ENCODE data around the gene PPP2R5E. TPM values are rescaled to one million over a fixed set of nuclear protein-coding genes. Genes with fewer than 3 reads are reported as not detected.

Gene PPP2R5E
- total and polyA plus RNA-seq, 9 of the 15 experiments (the other 6 are each of a cell fraction or from before 2014, with no cell fraction given): 4.2 to 30.3 (median 11.0) TPM

DNA sequence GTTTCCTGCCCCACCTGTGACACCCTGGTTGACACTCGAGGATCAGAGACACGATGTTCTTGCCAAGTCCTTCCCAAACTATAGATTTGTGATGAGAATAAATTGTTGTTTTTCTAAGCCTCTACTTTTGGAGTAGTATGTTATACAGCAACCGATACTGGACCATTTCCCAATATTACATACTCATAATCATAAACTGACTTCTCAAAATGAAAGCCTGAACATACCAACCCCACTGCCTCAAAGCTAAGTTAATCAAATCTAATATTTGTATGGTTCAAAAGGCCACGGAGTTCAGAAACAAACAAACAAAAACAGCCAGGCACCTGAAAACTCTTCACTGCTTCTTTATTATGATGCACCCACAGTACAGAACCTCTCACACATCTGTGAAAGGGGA, 172.1 kb downstream of the PPP2R5E start:
- WGBS (ENCODE audit: insufficient coverage, low coverage, missing lambda C conversion rate): 44% methylated on average over 4 of the region's 4 CpGs
- ChIA-PET POLR2A (no interaction called here), CTCF (ENCODE audit: low intra/inter-chr PET ratio) (no interaction called here)
- no peak for TF ChIP-seq ZSCAN32 (CRISPR knock-in tag; IDR thresholded peaks at IDR 0.05)
- no peak for TF ChIP-seq RBM15 (IDR thresholded peaks at IDR 0.05; ENCODE audit: insufficient read depth, low read length)
- no peak for TF ChIP-seq FOXJ2 (tag; IDR thresholded peaks at IDR 0.05)
- no peak for TF ChIP-seq ZNF217 (CRISPR knock-in tag; IDR thresholded peaks at IDR 0.05)
- H3K36me3 ChIP-seq (ENCODE audit: control insufficient read depth, insufficient read depth, low read length): peaks cover 4% of the 10 kb centered on the region; the same call in 1 of the 3 replicates
- no peaks in the 10 kb centered on the region for H3K4me1 ChIP-seq (replicated peaks in 1 of 2; ENCODE audit: control insufficient read depth in 2 of 2, insufficient read depth in 2 of 2, low read length in 2 of 2)
- ATAC-seq (no peak), FAIRE-seq (no peak), DNase-seq (ENCODE audit: extremely low read depth in 1 of 4, low spot score in 3 of 4) (no peak)
- no peak overlapping the region for H3K27ac ChIP-seq (ENCODE audit: extremely low read depth, low read depth, low read length)
- intact Hi-C loops (cut with micrococcal nuclease) (no loop called here), in situ Hi-C loops (cut with MboI) (no loop called here)
- no peaks in the 10 kb centered on the region for H3K27me3 ChIP-seq (ENCODE audit: control insufficient read depth in 2 of 2, insufficient read depth in 2 of 2, low read length in 2 of 2)
- no peaks in the 10 kb centered on the region for H3K9me3 ChIP-seq (replicated peaks; ENCODE audit: control insufficient read depth, insufficient read depth, low read depth, low read length)
- H2AFZ ChIP-seq (ENCODE audit: low read depth, low read length): no peak overlapping the region
- no TSS peak for BruUV-seq (replicated peaks)
- no peak overlapping the region for H3K4me2 ChIP-seq (ENCODE audit: insufficient read depth, low read length)
- no peaks in the 10 kb centered on the region for H3K9me1 ChIP-seq (ENCODE audit: control insufficient read depth, insufficient read depth, low read length)
- H3K9ac ChIP-seq (ENCODE audit: insufficient read depth in 1 of 2, low read depth in 2 of 2, low read length in 2 of 2): no peak overlapping the region
- no peak overlapping the region for H3K4me3 ChIP-seq
- no peaks in the 10 kb centered on the region for H4K20me1 ChIP-seq (replicated peaks; ENCODE audit: control insufficient read depth, insufficient read depth, low read length)
- no peaks in the 10 kb centered on the region for H3K79me2 ChIP-seq (ENCODE audit: control insufficient read depth, insufficient read depth, low read length)

DNA sequence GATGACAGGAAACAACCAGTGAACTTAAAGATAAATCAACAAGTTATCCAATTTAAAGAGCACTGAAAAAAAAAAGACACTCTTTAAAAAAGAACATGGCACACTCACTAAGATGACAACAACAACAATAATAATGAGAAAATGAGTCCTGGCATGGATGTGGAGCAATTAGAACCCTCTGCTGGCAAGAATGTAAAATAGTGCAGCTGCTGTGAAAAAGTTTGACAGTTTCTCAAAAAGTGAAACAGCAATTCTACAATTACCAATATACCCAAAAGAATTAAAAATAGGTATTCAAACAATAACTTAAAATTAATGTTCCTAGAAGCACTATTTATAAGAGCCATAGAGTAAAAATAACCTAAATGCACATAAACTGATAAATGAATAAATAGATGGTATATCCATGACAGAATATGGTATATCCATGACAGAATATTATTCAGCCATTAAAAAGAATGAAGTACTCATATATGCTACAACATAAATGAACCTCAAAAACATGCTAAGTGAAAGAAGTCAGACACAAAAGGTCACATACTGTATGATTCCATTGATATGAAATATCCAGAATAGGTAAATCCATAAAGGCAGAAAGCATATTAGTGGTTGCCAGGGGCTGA, 175.3 kb downstream of the PPP2R5E start:
- Histone ChIP-seq H3K27ac (ENCODE audit: extremely low read depth, low read depth, low read length) (no peak overlapping the region), H3K36me3 (ENCODE audit: control insufficient read depth, insufficient read depth, low read length) (no peaks in the 10 kb centered on the region), H3K4me1 (replicated peaks in 1 of 2; ENCODE audit: control insufficient read depth in 2 of 2, insufficient read depth in 2 of 2, low read length in 2 of 2) (no peaks in the 10 kb centered on the region), H3K79me2 (ENCODE audit: control insufficient read depth, insufficient read depth, low read length) (no peaks in the 10 kb centered on the region), H2AFZ (ENCODE audit: low read depth, low read length) (no peak overlapping the region), H3K9me3 (replicated peaks; ENCODE audit: control insufficient read depth, insufficient read depth, low read depth, low read length) (no peaks in the 10 kb centered on the region), H3K4me2 (ENCODE audit: insufficient read depth, low read length) (no peak overlapping the region), H3K4me3 (no peak overlapping the region), H3K27me3 (ENCODE audit: control insufficient read depth in 2 of 2, insufficient read depth in 2 of 2, low read length in 2 of 2) (no peaks in the 10 kb centered on the region), H4K20me1 (replicated peaks; ENCODE audit: control insufficient read depth, insufficient read depth, low read length) (no peaks in the 10 kb centered on the region), H3K9me1 (ENCODE audit: control insufficient read depth, insufficient read depth, low read length) (no peaks in the 10 kb centered on the region), H3K9ac (ENCODE audit: insufficient read depth in 1 of 2, low read depth in 2 of 2, low read length in 2 of 2) (no peak overlapping the region)
- intact Hi-C loops (cut with micrococcal nuclease) (no loop called here), in situ Hi-C loops (cut with MboI) (no loop called here)
- ChIA-PET CTCF (ENCODE audit: low intra/inter-chr PET ratio) (no interaction called here), POLR2A (no interaction called here)
- no peak for ATAC-seq
- no TSS peak for BruUV-seq (replicated peaks)
- DNase-seq (ENCODE audit: extremely low read depth in 1 of 4, low spot score in 3 of 4): no peak
- no peak for FAIRE-seq
- TF ChIP-seq ZBTB8A (IDR thresholded peaks at IDR 0.05; ENCODE audit: partially characterized antibody) (no peak), MCM5 (IDR thresholded peaks at IDR 0.05; ENCODE audit: low read depth) (no peak), ARID2 (IDR thresholded peaks at IDR 0.05) (no peak)
- TF ChIP-seq, protein P1, sequence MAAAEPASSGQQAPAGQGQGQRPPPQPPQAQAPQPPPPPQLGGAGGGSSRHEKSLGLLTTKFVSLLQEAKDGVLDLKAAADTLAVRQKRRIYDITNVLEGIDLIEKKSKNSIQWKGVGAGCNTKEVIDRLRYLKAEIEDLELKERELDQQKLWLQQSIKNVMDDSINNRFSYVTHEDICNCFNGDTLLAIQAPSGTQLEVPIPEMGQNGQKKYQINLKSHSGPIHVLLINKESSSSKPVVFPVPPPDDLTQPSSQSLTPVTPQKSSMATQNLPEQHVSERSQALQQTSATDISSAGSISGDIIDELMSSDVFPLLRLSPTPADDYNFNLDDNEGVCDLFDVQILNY (CRISPR knock-in tag; IDR thresholded peaks at IDR 0.05): no peak
- TF ChIP-seq, protein P2, sequence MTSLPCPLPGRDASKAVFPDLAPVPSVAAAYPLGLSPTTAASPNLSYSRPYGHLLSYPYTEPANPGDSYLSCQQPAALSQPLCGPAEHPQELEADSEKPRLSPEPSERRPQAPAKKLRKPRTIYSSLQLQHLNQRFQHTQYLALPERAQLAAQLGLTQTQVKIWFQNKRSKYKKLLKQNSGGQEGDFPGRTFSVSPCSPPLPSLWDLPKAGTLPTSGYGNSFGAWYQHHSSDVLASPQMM (CRISPR knock-in tag; IDR thresholded peaks at IDR 0.05): no peak
- TF ChIP-seq, protein P3, sequence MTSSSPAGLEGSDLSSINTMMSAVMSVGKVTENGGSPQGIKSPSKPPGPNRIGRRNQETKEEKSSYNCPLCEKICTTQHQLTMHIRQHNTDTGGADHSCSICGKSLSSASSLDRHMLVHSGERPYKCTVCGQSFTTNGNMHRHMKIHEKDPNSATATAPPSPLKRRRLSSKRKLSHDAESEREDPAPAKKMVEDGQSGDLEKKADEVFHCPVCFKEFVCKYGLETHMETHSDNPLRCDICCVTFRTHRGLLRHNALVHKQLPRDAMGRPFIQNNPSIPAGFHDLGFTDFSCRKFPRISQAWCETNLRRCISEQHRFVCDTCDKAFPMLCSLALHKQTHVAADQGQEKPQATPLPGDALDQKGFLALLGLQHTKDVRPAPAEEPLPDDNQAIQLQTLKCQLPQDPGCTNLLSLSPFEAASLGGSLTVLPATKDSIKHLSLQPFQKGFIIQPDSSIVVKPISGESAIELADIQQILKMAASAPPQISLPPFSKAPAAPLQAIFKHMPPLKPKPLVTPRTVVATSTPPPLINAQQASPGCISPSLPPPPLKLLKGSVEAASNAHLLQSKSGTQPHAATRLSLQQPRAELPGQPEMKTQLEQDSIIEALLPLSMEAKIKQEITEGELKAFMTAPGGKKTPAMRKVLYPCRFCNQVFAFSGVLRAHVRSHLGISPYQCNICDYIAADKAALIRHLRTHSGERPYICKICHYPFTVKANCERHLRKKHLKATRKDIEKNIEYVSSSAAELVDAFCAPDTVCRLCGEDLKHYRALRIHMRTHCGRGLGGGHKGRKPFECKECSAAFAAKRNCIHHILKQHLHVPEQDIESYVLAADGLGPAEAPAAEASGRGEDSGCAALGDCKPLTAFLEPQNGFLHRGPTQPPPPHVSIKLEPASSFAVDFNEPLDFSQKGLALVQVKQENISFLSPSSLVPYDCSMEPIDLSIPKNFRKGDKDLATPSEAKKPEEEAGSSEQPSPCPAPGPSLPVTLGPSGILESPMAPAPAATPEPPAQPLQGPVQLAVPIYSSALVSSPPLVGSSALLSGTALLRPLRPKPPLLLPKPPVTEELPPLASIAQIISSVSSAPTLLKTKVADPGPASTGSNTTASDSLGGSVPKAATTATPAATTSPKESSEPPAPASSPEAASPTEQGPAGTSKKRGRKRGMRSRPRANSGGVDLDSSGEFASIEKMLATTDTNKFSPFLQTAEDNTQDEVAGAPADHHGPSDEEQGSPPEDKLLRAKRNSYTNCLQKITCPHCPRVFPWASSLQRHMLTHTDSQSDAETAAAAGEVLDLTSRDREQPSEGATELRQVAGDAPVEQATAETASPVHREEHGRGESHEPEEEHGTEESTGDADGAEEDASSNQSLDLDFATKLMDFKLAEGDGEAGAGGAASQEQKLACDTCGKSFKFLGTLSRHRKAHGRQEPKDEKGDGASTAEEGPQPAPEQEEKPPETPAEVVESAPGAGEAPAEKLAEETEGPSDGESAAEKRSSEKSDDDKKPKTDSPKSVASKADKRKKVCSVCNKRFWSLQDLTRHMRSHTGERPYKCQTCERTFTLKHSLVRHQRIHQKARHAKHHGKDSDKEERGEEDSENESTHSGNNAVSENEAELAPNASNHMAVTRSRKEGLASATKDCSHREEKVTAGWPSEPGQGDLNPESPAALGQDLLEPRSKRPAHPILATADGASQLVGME (CRISPR knock-in tag; IDR thresholded peaks at IDR 0.05): no peak
